Glutamatergic neuron (in vitro differentiated cells): Measurements from ENCODE around the gene ARHGEF11. TPM values are rescaled to one million over a fixed set of nuclear protein-coding genes. Genes with fewer than 3 reads are reported as not detected.

Experiments
- DNase-seq: peaks from one replicate; pipeline ENCODE4 v3.0.0; 2022
- H3K27ac Mint-ChIP-seq: one replicate; pipeline ENCODE4 v1.8.0; 2020; ENCODE audit warnings: mild to moderate bottlenecking, mixed read lengths, inconsistent platforms; ENCODE audit not compliant: unreplicated experiment
- H3K27me3 Mint-ChIP-seq: one replicate; pipeline ENCODE4 v1.8.0; 2020; ENCODE audit warnings: mild to moderate bottlenecking, moderate library complexity, mixed read lengths, inconsistent platforms; ENCODE audit not compliant: unreplicated experiment
- H3K36me3 Mint-ChIP-seq: one replicate; pipeline ENCODE4 v1.8.0; 2020; ENCODE audit warnings: mild to moderate bottlenecking, mixed read lengths, inconsistent platforms; ENCODE audit not compliant: unreplicated experiment
- H3K4me1 Mint-ChIP-seq: one replicate; pipeline ENCODE4 v1.8.0; 2020; ENCODE audit warnings: mild to moderate bottlenecking, low read depth, mixed read lengths, inconsistent platforms; ENCODE audit not compliant: unreplicated experiment
- H3K4me3 Mint-ChIP-seq: one replicate; pipeline ENCODE4 v1.8.0; 2020; ENCODE audit warnings: mild to moderate bottlenecking, mixed read lengths, inconsistent platforms; ENCODE audit not compliant: unreplicated experiment
- H3K9me3 Mint-ChIP-seq: one replicate; pipeline ENCODE4 v1.8.0; 2020; ENCODE audit warnings: mild to moderate bottlenecking, moderate library complexity, mixed read lengths, inconsistent platforms; ENCODE audit not compliant: unreplicated experiment
- CTCF ChIP-seq: fragments of 200-600 bp; sonication (generic); IDR thresholded peaks from one replicate; pipeline ENCODE4 v1.5.0; 2021; ENCODE audit not compliant: partially characterized antibody, unreplicated experiment
- total RNA-seq: library from RNA; stranded (reverse); fragmentation: NEBNext Ultra II Directional; extraction: Animal tissue kit (Norgen Biotek cat#: 25700); gene quantifications from one replicate; pipeline ENCODE4 v1.2.1, GENCODE V29; 2021; ENCODE audit not compliant: unreplicated experiment

Gene ARHGEF11
- total RNA-seq, 1 donor from 2014 or later = 40.5 TPM

- no peak for DNase-seq
- H3K27me3 Mint-ChIP-seq = peaks cover 31% of the 10 kb centered on the region
- no peak overlapping the region for H3K27ac Mint-ChIP-seq
- peak overlapping the region; percentile 9 for H3K4me3 Mint-ChIP-seq
- H3K9me3 Mint-ChIP-seq = peaks cover 10% of the 10 kb centered on the region
- TF ChIP-seq CTCF = no peak
- H3K4me1 Mint-ChIP-seq = peaks cover 35% of the 10 kb centered on the region
- peaks cover 5% of the 10 kb centered on the region for H3K36me3 Mint-ChIP-seq
Observed at GRCh38 chr1:156931211-156931952, 114.2 kb downstream of the ARHGEF11 start.

GRCh38 chr1:156930483-156930882, 115.1 kb downstream of the ARHGEF11 start:
- Mint-ChIP-seq H3K36me3 (peaks cover 5% of the 10 kb centered on the region), H3K4me3 (no peak overlapping the region), H3K27me3 (peaks cover 40% of the 10 kb centered on the region), H3K9me3 (peaks cover 10% of the 10 kb centered on the region), H3K27ac (peak overlapping the region; percentile 46), H3K4me1 (peaks cover 40% of the 10 kb centered on the region)
- no peak for TF ChIP-seq CTCF
- DNase-seq = no peak

- no peak for DNase-seq
- peaks cover 45% of the 10 kb centered on the region for H3K27me3 Mint-ChIP-seq
- H3K9me3 Mint-ChIP-seq = peaks cover 10% of the 10 kb centered on the region
- no peak overlapping the region for H3K4me3 Mint-ChIP-seq
- H3K27ac Mint-ChIP-seq = no peak overlapping the region
- no peak for TF ChIP-seq CTCF
- peaks cover 10% of the 10 kb centered on the region for H3K36me3 Mint-ChIP-seq
- peaks cover 39% of the 10 kb centered on the region for H3K4me1 Mint-ChIP-seq
Observed at GRCh38 chr1:156929596-156930238, 115.8 kb downstream of the ARHGEF11 start.

GRCh38 chr1:156928043-156928602, 117.4 kb downstream of the ARHGEF11 start:
- Mint-ChIP-seq H3K27ac (no peak overlapping the region), H3K4me3 (peak overlapping the region; percentile 79), H3K4me1 (peaks cover 32% of the 10 kb centered on the region), H3K27me3 (peaks cover 44% of the 10 kb centered on the region), H3K36me3 (peaks cover 10% of the 10 kb centered on the region), H3K9me3 (peaks cover 11% of the 10 kb centered on the region)
- no peak for TF ChIP-seq CTCF
- DNase-seq = no peak
